HG03521 (cell line): Measurements from ENCODE around the gene PRKX.
"Not testable (repeated sequence)": the region's sequence is repeated elsewhere in the genome, so short reads cannot be mapped to it uniquely, and the experiment has no call there.

ENCODE experiments used
- ATAC-seq: cut with Tn5 transposase; IDR thresholded peaks from one replicate; pipeline ENCODE4 v1.9.1; 2021; ENCODE audit warnings: mild to moderate bottlenecking, moderate library complexity; ENCODE audit not compliant: unreplicated experiment

PRKX gene

DNA sequence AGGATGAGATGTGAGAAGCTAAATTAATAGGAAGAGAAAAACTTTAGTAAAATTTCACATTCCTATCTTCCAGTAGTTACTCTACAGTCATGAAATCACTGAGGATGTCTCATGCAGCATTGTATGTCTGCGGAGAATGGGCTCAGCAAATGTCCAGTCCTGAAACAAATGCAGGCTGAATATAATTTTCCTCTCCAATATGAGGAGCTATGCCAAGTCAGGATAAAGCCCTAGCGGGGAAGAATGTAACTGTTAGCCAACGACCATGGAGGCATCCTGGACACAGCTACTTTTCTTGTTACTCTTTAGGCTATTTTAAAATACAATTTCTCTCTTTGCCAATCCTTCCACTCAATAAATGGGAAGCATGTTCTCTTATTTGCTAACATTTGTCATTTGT is 127.7 kb downstream of the PRKX start:
- no peak for ATAC-seq

DNA sequence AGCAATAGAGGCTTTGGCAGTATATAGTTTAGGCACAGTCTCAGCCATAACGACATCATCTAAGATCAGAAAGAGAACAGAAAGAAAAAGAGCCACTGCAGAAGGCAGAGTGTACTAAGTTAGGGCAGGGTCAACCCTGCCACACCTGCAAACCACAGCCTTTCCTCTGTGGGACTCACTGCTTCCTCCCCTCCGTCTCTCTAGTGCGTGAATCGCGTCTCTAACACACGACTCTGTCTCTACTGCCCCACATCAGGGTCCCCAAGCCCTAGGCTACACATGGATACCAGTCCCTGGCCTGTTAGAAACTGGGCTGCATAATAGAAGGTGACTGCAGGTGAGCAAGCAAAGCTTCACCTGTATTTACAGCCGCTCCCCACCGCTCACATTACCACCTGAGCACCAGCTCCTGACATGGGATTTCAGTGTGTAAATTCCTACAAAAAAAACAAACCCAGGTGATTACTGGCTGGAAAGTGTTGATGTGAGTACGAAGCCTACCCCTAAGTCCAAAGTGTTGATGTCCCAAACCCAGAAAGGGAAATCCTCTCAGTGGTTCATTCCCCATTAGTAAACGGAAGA is 128.9 kb downstream of the PRKX start:
- ATAC-seq: no peak

DNA sequence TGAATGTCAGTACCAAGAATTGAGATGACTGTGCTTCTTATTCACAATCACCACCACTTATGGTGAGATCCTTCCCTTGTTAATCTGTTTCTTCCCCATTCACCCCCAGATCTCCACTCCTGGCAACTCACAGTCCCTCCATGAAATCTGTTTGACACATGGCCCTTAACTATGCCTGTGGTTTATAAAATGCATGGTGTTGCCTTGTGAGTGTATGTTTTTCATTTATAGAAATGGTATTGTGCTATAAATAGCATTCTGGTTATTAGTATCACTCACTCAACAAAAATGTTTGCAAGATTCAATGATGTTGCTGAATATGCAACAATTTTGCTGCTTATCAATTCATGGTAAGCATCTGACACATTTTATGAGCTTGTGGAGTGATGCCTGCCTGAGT is 131.0 kb downstream of the PRKX start:
- ATAC-seq: no peak

DNA sequence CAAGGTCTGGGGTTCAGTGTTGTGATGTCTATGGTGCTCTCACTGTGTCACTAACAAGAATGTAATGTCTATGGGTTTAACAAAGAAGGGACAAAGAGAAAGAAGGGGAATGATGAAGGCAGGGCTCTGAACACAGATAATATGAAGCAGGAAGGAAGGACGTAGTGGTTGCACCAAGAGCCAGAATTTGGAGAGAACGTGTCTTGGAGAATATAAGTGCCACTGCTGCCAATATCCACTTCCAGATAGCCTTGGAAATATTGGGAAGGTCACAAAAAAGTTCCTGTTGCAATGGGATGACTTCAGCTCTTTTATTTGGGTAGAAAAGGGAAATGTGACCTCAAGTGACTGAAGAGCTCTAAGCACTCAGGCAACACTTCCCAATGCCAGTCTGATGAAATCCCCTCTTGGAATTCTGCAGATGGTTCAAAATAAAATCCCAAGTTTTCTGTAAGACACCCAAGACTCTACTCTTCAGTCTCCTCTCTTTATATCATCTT is 131.8 kb downstream of the PRKX start:
- ATAC-seq: no peak

DNA sequence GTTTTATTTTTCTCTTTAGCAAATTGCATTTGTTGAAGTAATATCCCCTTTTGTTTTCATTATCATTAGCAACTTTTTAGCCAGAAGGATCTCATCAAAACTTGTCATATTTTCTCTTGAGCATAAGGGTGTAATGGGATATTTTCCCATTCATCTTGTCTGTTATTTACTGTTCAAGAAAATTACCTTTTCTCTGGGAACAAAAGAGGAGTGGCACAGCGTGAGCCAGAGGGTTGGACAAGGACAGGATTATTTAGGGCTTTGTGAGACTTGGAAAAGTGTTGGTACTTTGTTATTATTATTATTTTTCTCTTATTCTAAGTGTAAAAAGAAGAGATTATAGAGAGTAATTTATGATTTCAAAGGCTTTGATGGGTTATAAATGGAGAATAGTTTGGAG is 135.9 kb downstream of the PRKX start:
- no peak for ATAC-seq

DNA sequence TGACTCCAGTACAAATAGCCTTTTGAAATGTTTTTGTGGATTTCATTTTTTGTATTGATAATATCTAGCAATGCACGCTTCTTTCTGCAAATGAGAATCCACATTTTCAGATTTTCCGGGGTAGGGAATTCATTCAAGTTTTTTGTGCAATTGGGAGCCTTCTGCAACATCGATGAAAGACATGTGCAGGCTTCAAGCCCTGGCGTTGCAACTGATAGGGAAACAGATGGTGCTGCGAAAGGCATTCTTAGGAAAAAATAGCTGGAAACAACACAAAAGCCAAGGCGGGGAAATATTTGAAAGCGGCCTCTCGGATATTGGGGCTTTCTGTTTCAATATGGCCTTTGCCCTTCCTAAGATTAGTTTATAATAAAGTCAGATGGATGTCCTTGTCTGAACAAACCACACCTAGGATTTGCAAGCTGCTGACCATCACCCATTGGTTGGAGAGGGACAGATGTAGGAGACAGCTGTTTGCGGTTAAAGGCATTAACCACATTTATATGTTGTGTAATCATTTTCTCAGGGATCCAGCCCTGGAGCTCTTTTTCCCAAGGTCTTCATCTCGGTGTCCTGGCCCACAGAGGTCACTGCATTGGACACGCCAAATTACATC is 136.5 kb downstream of the PRKX start:
- no peak for ATAC-seq

DNA sequence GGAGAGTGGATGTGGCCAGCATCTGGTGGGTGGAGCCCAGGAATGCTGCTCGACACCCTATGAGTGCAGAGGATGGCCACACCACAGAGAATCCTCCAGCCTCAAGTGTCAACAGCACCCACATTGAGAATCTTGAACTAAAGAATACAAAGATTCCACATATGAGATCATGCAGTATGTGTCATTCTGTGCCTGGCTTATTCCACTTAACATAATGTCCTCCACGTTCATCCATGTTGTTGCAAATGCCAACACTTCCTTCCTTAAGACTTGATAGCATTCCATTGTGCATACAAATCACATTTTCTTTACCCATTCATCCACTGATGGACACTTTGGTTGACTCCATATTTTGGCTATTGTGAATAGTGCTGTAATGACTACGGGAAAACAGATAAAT is 145.8 kb downstream of the PRKX start:
- ATAC-seq: no peak

DNA sequence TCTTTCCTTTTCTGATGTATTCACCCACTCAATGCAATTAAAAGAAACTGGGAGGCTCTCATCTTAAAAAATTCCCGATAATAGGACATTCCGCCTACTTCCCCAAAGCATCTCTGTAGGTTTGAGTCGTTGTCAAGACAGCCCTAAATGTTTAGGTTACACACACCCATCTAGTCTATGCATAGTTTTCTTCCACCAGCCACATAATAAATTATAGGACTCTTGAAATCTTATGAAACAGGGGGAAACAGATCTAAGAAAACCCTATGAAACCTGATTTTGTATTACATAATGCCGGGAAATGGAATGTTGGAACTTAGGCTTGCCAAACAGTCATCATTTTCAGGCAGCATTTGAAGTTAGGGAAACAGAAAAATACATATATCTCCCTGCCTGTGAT is 150.0 kb downstream of the PRKX start:
- no peak for ATAC-seq

DNA sequence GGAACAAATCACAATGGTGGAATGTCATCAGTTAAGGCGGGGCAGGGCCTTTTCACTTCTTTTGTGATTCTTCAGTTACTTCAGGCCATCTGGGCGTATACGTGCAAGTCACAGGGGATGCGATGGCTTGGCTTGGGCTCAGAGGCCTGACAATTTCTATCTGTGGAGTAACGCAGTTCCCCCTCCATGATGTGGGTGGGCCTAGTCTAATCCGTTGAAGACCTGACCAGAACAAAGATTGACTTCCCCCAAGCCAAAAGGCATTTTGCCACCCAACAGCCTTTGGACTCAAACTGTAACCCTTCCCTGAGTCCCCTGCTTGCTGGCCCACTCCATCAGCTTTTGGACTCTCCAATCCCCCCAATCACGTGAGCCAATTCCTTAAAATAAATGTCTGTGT is 153.4 kb downstream of the PRKX start:
- ATAC-seq: not testable (repeated sequence)
